ENCODE results near the gene NRXN2. TPM values are rescaled to one million over a fixed set of nuclear protein-coding genes. Genes with fewer than 3 reads are reported as not detected.

Gene NRXN2
- total and polyA plus RNA-seq, 5 donors from 2014 or later, result 0.42 TPM; not detected in 4

DNA sequence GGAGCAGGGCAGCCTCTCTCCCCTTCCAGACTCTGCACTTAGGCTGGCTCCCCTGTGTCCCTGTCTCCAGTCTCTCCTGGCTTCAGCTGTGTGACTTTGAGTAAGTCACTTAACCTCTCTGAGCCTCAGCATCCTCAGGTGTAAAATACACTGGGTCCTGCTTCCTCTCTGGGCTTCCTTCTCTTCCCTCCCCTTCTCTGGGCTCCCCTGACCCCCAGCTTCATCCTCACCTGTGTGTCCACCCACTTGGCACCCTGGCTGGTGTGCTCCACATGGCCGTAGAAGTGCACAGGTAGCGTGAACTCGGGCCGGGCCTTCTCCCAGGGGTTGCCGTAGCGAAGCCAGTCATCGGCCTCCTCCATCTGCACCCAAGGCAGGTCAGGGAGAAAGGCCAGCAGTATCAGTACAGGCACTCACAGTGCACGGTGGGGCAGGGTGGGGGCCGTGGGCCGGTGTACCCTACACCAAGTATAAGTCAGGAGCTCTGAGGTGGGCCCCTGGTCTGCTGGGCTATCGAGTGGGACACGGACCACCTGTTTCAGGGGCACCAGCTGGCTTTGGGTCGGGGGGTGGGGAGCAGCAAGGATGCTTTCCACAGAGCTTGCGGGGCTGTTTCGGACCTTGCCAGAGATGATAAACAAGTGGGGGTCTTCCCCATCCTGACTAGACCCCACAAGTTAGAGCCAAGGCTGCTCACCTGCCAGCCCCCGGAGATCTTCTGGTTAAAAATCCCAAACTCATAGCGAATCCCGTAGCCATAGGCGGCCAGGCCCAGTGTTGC lies 34.7 kb upstream of the NRXN2 start:
- H3K4me1 Mint-ChIP-seq, result peaks cover 8 to 59% (median 20%) of the 10 kb centered on the region in 4 donors
- peaks cover 0 to 2% (median 0%) of the 10 kb centered on the region in 7 donors for H3K9me3 Mint-ChIP-seq
- no peaks in the 10 kb centered on the region for H3K9me3 ChIP-seq (ENCODE audit: control insufficient read depth in 2 of 2, low read length in 2 of 2)
- H3K27ac Mint-ChIP-seq, result peak overlapping the region; percentile 52 to 56 (median 55)
- H3K4me1 ChIP-seq (ENCODE audit: control insufficient read depth, insufficient read depth, low read length, poor library complexity, severe bottlenecking), result peaks cover 42% of the 10 kb centered on the region
- H3K27ac ChIP-seq (ENCODE audit: insufficient read depth, low read length, poor library complexity, severe bottlenecking), result no peak overlapping the region
- H3K36me3 Mint-ChIP-seq, result peaks cover 16% of the 10 kb centered on the region
- H3K4me3 Mint-ChIP-seq, result no peak overlapping the region
- no peaks in the 10 kb centered on the region for H3K27me3 ChIP-seq (ENCODE audit: control insufficient read depth, insufficient read depth, low read length)
- DNase-seq (no peak), ATAC-seq (ENCODE audit: low read depth in 2 of 2) (no peak)
- H3K27me3 Mint-ChIP-seq, result no peaks in the 10 kb centered on the region
- H3K36me3 ChIP-seq (ENCODE audit: control insufficient read depth, insufficient read depth, low read length), result peaks cover 6% of the 10 kb centered on the region
- no peak overlapping the region for H3K4me3 ChIP-seq (ENCODE audit: low read depth, low read length)

- Histone ChIP-seq H3K4me3 (ENCODE audit: low read depth, low read length) (no peak overlapping the region), H3K4me1 (ENCODE audit: control insufficient read depth, insufficient read depth, low read length, poor library complexity, severe bottlenecking) (peaks cover 23% of the 10 kb centered on the region), H3K9me3 (ENCODE audit: control insufficient read depth in 2 of 2, low read length in 2 of 2) (no peaks in the 10 kb centered on the region), H3K27me3 (ENCODE audit: control insufficient read depth, insufficient read depth, low read length) (no peaks in the 10 kb centered on the region), H3K27ac (ENCODE audit: insufficient read depth, low read length, poor library complexity, severe bottlenecking) (no peak overlapping the region), H3K36me3 (ENCODE audit: control insufficient read depth, insufficient read depth, low read length) (peaks cover 9% of the 10 kb centered on the region)
- DNase-seq (no peak), ATAC-seq (ENCODE audit: low read depth in 2 of 2) (no peak)
- H3K4me1 Mint-ChIP-seq, result peaks cover under 1 to 57% (median 5%) of the 10 kb centered on the region in 4 donors
- H3K27ac Mint-ChIP-seq, result peak overlapping the region in 1 of 3 donors; percentile 51
- peaks cover 18% of the 10 kb centered on the region for H3K36me3 Mint-ChIP-seq
- no peaks in the 10 kb centered on the region for H3K9me3 Mint-ChIP-seq
- H3K27me3 Mint-ChIP-seq, result no peaks in the 10 kb centered on the region
- H3K4me3 Mint-ChIP-seq, result no peak overlapping the region
Measured at GRCh38 chr11:64755681-64756361, 32.8 kb upstream of the NRXN2 start.

DNA sequence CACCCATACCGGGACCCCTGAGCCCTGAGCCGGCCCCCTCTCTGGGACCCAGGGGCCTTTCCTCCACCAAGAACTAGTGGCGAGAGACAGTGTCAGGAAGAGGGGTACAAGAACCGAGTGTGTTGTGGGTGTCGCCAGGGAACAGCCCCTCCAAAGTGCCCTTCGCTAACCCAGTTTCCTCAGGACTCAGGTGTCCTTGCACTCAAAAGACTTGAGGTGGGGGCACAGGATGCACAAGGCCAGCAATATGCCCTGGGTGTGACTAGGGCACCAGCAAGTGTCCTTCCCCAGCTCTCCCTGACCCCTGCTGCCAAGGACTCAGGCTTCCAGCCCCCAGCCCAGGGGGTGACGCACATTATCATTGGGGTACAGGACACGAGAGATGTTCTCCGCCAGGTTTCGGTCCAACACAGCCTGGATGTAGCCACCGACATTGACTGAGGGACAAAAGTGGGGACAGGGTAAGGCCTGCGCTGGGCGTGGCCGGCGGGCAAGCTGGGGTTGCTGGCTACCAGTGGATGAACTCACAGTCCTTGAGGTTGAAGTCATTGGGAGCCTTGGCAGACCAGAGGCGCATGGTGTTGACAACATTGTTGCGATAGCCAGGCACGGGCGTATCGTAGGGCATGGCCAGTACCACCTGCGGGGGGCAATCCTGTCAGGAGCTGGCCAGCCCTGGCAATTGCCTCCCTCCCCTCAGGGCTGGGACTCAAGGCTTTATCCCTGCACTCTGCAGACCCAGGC lies 32.1 kb upstream of the NRXN2 start:
- peaks cover 19% of the 10 kb centered on the region for H3K36me3 Mint-ChIP-seq
- peaks cover 0 to under 1% (median 0%) of the 10 kb centered on the region in 7 donors for H3K9me3 Mint-ChIP-seq
- Histone ChIP-seq H3K27me3 (ENCODE audit: control insufficient read depth, insufficient read depth, low read length) (no peaks in the 10 kb centered on the region), H3K36me3 (ENCODE audit: control insufficient read depth, insufficient read depth, low read length) (peaks cover 9% of the 10 kb centered on the region), H3K9me3 (ENCODE audit: control insufficient read depth in 2 of 2, low read length in 2 of 2) (no peaks in the 10 kb centered on the region), H3K4me1 (ENCODE audit: control insufficient read depth, insufficient read depth, low read length, poor library complexity, severe bottlenecking) (peaks cover 22% of the 10 kb centered on the region), H3K4me3 (ENCODE audit: low read depth, low read length) (no peak overlapping the region), H3K27ac (ENCODE audit: insufficient read depth, low read length, poor library complexity, severe bottlenecking) (no peak overlapping the region)
- H3K4me3 Mint-ChIP-seq, result no peak overlapping the region
- DNase-seq (no peak), ATAC-seq (ENCODE audit: low read depth in 2 of 2) (no peak)
- H3K4me1 Mint-ChIP-seq, result peaks cover 5 to 57% (median 6%) of the 10 kb centered on the region in 4 donors
- no peaks in the 10 kb centered on the region for H3K27me3 Mint-ChIP-seq
- peak overlapping the region in 1 of 3 donors; percentile 46 for H3K27ac Mint-ChIP-seq

- Histone ChIP-seq H3K36me3 (ENCODE audit: control insufficient read depth, insufficient read depth, low read length) (peaks cover 9% of the 10 kb centered on the region), H3K4me1 (ENCODE audit: control insufficient read depth, insufficient read depth, low read length, poor library complexity, severe bottlenecking) (peaks cover 14% of the 10 kb centered on the region), H3K9me3 (ENCODE audit: control insufficient read depth in 2 of 2, low read length in 2 of 2) (no peaks in the 10 kb centered on the region), H3K27me3 (ENCODE audit: control insufficient read depth, insufficient read depth, low read length) (no peaks in the 10 kb centered on the region), H3K4me3 (ENCODE audit: low read depth, low read length) (no peak overlapping the region), H3K27ac (ENCODE audit: insufficient read depth, low read length, poor library complexity, severe bottlenecking) (no peak overlapping the region)
- H3K4me3 Mint-ChIP-seq, result no peak overlapping the region
- no peak for ATAC-seq (ENCODE audit: low read depth in 2 of 2)
- no peak for DNase-seq
- H3K9me3 Mint-ChIP-seq, result peaks cover 0 to 1% (median 0%) of the 10 kb centered on the region in 7 donors
- H3K27me3 Mint-ChIP-seq, result no peaks in the 10 kb centered on the region
- H3K27ac Mint-ChIP-seq, result peak overlapping the region in 1 of 3 donors; percentile 64
- peaks cover 19% of the 10 kb centered on the region for H3K36me3 Mint-ChIP-seq
- peaks cover 4 to 50% (median 7%) of the 10 kb centered on the region in 4 donors for H3K4me1 Mint-ChIP-seq
Measured at GRCh38 chr11:64754124-64754918, 31.3 kb upstream of the NRXN2 start.

DNA sequence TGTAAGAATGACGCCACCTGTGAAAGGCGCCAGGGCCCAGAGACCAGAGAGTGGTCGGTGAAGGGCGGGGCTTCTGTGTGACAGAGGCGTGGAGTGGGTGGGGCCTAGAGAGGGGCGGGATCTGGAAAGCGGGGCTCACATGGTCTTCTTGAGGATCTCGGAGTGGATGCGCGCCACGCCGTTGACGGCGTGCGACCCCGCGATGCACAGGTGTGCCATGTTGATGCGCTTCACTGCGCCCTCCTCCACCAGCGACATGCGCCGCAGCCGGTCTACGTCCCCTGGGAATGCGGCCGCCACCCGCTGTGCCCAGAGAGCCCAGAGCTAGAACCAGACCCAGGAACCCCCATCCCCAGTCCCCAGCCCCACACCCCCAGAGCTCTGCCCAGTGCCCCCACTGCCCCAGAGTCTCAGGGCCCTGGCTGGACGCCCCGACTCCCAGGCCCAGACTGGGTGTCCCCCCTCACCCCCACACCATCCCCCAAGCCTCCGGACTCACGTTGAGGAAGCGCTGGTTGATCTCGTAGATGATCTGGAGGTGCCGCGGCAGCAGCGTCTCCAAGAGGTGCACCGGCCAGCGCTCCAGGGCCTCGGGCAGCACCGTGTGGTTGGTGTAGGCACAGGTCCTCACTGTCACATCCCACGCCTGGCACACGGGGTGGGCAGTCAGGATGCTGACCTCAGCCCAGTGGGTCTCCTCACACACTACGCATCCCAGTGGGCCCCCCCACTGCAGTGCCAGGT lies 30.6 kb upstream of the NRXN2 start:
- Histone ChIP-seq H3K36me3 (ENCODE audit: control insufficient read depth, insufficient read depth, low read length) (peaks cover 9% of the 10 kb centered on the region), H3K27ac (ENCODE audit: insufficient read depth, low read length, poor library complexity, severe bottlenecking) (no peak overlapping the region), H3K9me3 (ENCODE audit: control insufficient read depth in 2 of 2, low read length in 2 of 2) (no peaks in the 10 kb centered on the region), H3K4me3 (ENCODE audit: low read depth, low read length) (no peak overlapping the region), H3K27me3 (ENCODE audit: control insufficient read depth, insufficient read depth, low read length) (no peaks in the 10 kb centered on the region), H3K4me1 (ENCODE audit: control insufficient read depth, insufficient read depth, low read length, poor library complexity, severe bottlenecking) (peaks cover 10% of the 10 kb centered on the region)
- Mint-ChIP-seq H3K4me1 (peaks cover 4 to 43% (median 7%) of the 10 kb centered on the region in 4 donors), H3K4me3 (no peak overlapping the region), H3K27me3 (no peaks in the 10 kb centered on the region), H3K27ac (peak overlapping the region in 1 of 3 donors; percentile 64), H3K9me3 (peaks cover 0 to 1% (median 0%) of the 10 kb centered on the region in 7 donors), H3K36me3 (peaks cover 19% of the 10 kb centered on the region)
- DNase-seq, result no peak
- no peak for ATAC-seq (ENCODE audit: low read depth in 2 of 2)

DNA sequence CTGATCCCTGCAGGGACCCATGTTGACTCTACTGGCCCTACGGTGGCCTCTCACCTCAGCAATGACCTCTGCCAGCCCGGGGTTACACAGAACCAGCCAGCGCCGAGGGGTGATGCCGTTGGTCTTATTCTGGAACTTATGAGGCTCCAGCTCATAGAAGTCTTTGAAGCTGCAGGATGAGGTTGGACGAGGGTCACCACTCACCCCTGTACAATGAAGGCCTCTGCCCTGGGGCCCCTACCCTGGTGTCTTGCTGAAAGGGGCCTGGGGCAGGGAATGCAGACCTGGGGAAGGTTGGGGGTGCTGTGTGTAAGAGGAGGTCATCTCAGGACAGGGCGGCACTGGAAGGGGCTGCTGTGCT lies 30.0 kb upstream of the NRXN2 start:
- DNase-seq (no peak), ATAC-seq (ENCODE audit: low read depth in 2 of 2) (no peak)
- H3K36me3 Mint-ChIP-seq, result peaks cover 19% of the 10 kb centered on the region
- H3K27ac Mint-ChIP-seq, result peak overlapping the region in 1 of 3 donors; percentile 48
- H3K27me3 ChIP-seq (ENCODE audit: control insufficient read depth, insufficient read depth, low read length), result no peaks in the 10 kb centered on the region
- peaks cover 10% of the 10 kb centered on the region for H3K4me1 ChIP-seq (ENCODE audit: control insufficient read depth, insufficient read depth, low read length, poor library complexity, severe bottlenecking)
- H3K4me3 ChIP-seq (ENCODE audit: low read depth, low read length), result no peak overlapping the region
- H3K27ac ChIP-seq (ENCODE audit: insufficient read depth, low read length, poor library complexity, severe bottlenecking), result no peak overlapping the region
- H3K4me1 Mint-ChIP-seq, result peaks cover 5 to 44% (median 9%) of the 10 kb centered on the region in 4 donors
- no peak overlapping the region for H3K4me3 Mint-ChIP-seq
- peaks cover 9% of the 10 kb centered on the region for H3K36me3 ChIP-seq (ENCODE audit: control insufficient read depth, insufficient read depth, low read length)
- H3K9me3 ChIP-seq (ENCODE audit: control insufficient read depth in 2 of 2, low read length in 2 of 2), result no peaks in the 10 kb centered on the region
- no peaks in the 10 kb centered on the region for H3K27me3 Mint-ChIP-seq
- H3K9me3 Mint-ChIP-seq, result peaks cover 0 to 1% (median 0%) of the 10 kb centered on the region in 7 donors
